ENCODE measurements around the gene TMEM121B.

Gene TMEM121B

GRCh38 chr22:17110791-17111550, 10.2 kb downstream of the TMEM121B start:
- Histone ChIP-seq H3K27ac (ENCODE audit: low read length) (no peak overlapping the region), H3K4me3 (ENCODE audit: low read length in 2 of 2) (no peak overlapping the region), H3K9me3 (ENCODE audit: control insufficient read depth in 2 of 2, low read length in 2 of 2) (no peaks in the 10 kb centered on the region), H3K27me3 (ENCODE audit: control insufficient read depth in 1 of 2, insufficient read depth in 2 of 2, low read length in 2 of 2) (no peaks in the 10 kb centered on the region), H3K9ac (ENCODE audit: low read length in 2 of 2) (no peak overlapping the region), H3K4me1 (ENCODE audit: control insufficient read depth, insufficient read depth, low read length) (no peaks in the 10 kb centered on the region), H3K36me3 (ENCODE audit: control insufficient read depth in 2 of 2, insufficient read depth in 2 of 2, low read length in 2 of 2) (no peaks in the 10 kb centered on the region)

GRCh38 chr22:17109976-17110375, 11.2 kb downstream of the TMEM121B start:
- Histone ChIP-seq H3K9ac (ENCODE audit: low read length in 2 of 2) (no peak overlapping the region), H3K27ac (ENCODE audit: low read length) (no peak overlapping the region), H3K4me3 (ENCODE audit: low read length in 2 of 2) (no peak overlapping the region), H3K4me1 (ENCODE audit: control insufficient read depth, insufficient read depth, low read length) (no peaks in the 10 kb centered on the region), H3K27me3 (ENCODE audit: control insufficient read depth in 1 of 2, insufficient read depth in 2 of 2, low read length in 2 of 2) (no peaks in the 10 kb centered on the region), H3K9me3 (ENCODE audit: control insufficient read depth in 2 of 2, low read length in 2 of 2) (no peaks in the 10 kb centered on the region), H3K36me3 (ENCODE audit: control insufficient read depth in 2 of 2, insufficient read depth in 2 of 2, low read length in 2 of 2) (no peaks in the 10 kb centered on the region)

- H3K4me1 ChIP-seq (ENCODE audit: control insufficient read depth, insufficient read depth, low read length) = no peaks in the 10 kb centered on the region
- no peak overlapping the region for H3K27ac ChIP-seq (ENCODE audit: low read length)
- H3K9me3 ChIP-seq (ENCODE audit: control insufficient read depth in 2 of 2, low read length in 2 of 2) = no peaks in the 10 kb centered on the region
- no peak overlapping the region for H3K9ac ChIP-seq (ENCODE audit: low read length in 2 of 2)
- no peaks in the 10 kb centered on the region for H3K27me3 ChIP-seq (ENCODE audit: control insufficient read depth in 1 of 2, insufficient read depth in 2 of 2, low read length in 2 of 2)
- no peaks in the 10 kb centered on the region for H3K36me3 ChIP-seq (ENCODE audit: control insufficient read depth in 2 of 2, insufficient read depth in 2 of 2, low read length in 2 of 2)
- H3K4me3 ChIP-seq (ENCODE audit: low read length in 2 of 2) = no peak overlapping the region
Observed at GRCh38 chr22:17109113-17109865, 11.9 kb downstream of the TMEM121B start.

- Histone ChIP-seq H3K36me3 (ENCODE audit: control insufficient read depth in 2 of 2, insufficient read depth in 2 of 2, low read length in 2 of 2) (no peaks in the 10 kb centered on the region), H3K4me1 (ENCODE audit: control insufficient read depth, insufficient read depth, low read length) (no peaks in the 10 kb centered on the region), H3K4me3 (ENCODE audit: low read length in 2 of 2) (no peak overlapping the region), H3K9me3 (ENCODE audit: control insufficient read depth in 2 of 2, low read length in 2 of 2) (no peaks in the 10 kb centered on the region), H3K27me3 (ENCODE audit: control insufficient read depth in 1 of 2, insufficient read depth in 2 of 2, low read length in 2 of 2) (no peaks in the 10 kb centered on the region), H3K9ac (ENCODE audit: low read length in 2 of 2) (no peak overlapping the region), H3K27ac (ENCODE audit: low read length) (no peak overlapping the region)
Observed at GRCh38 chr22:17108256-17109112, 12.7 kb downstream of the TMEM121B start.

GRCh38 chr22:17107547-17107810, 13.7 kb downstream of the TMEM121B start:
- no peak overlapping the region for H3K27ac ChIP-seq (ENCODE audit: low read length)
- no peaks in the 10 kb centered on the region for H3K27me3 ChIP-seq (ENCODE audit: control insufficient read depth in 1 of 2, insufficient read depth in 2 of 2, low read length in 2 of 2)
- no peak overlapping the region for H3K9ac ChIP-seq (ENCODE audit: low read length in 2 of 2)
- peaks cover 0 to 3% of the 10 kb centered on the region in 2 donors for H3K36me3 ChIP-seq (ENCODE audit: control insufficient read depth in 2 of 2, insufficient read depth in 2 of 2, low read length in 2 of 2)
- no peaks in the 10 kb centered on the region for H3K4me1 ChIP-seq (ENCODE audit: control insufficient read depth, insufficient read depth, low read length)
- no peaks in the 10 kb centered on the region for H3K9me3 ChIP-seq (ENCODE audit: control insufficient read depth in 2 of 2, low read length in 2 of 2)
- no peak overlapping the region for H3K4me3 ChIP-seq (ENCODE audit: low read length in 2 of 2)

GRCh38 chr22:17106785-17107546, 14.2 kb downstream of the TMEM121B start:
- peaks cover 3% of the 10 kb centered on the region for H3K4me1 ChIP-seq (ENCODE audit: control insufficient read depth, insufficient read depth, low read length)
- no peaks in the 10 kb centered on the region for H3K9me3 ChIP-seq (ENCODE audit: control insufficient read depth in 2 of 2, low read length in 2 of 2)
- H3K27me3 ChIP-seq (ENCODE audit: control insufficient read depth in 1 of 2, insufficient read depth in 2 of 2, low read length in 2 of 2) = no peaks in the 10 kb centered on the region
- H3K9ac ChIP-seq (ENCODE audit: low read length in 2 of 2) = no peak overlapping the region
- no peak overlapping the region for H3K4me3 ChIP-seq (ENCODE audit: low read length in 2 of 2)
- H3K36me3 ChIP-seq (ENCODE audit: control insufficient read depth in 2 of 2, insufficient read depth in 2 of 2, low read length in 2 of 2) = peaks cover 3 to 7% of the 10 kb centered on the region in 2 donors
- no peak overlapping the region for H3K27ac ChIP-seq (ENCODE audit: low read length)

GRCh38 chr22:17106161-17106784, 14.9 kb downstream of the TMEM121B start:
- Histone ChIP-seq H3K4me1 (ENCODE audit: control insufficient read depth, insufficient read depth, low read length) (peaks cover 3% of the 10 kb centered on the region), H3K27ac (ENCODE audit: low read length) (no peak overlapping the region), H3K9me3 (ENCODE audit: control insufficient read depth in 2 of 2, low read length in 2 of 2) (no peaks in the 10 kb centered on the region), H3K9ac (ENCODE audit: low read length in 2 of 2) (no peak overlapping the region), H3K36me3 (ENCODE audit: control insufficient read depth in 2 of 2, insufficient read depth in 2 of 2, low read length in 2 of 2) (peaks cover 4 to 11% of the 10 kb centered on the region in 2 donors), H3K27me3 (ENCODE audit: control insufficient read depth in 1 of 2, insufficient read depth in 2 of 2, low read length in 2 of 2) (no peaks in the 10 kb centered on the region), H3K4me3 (ENCODE audit: low read length in 2 of 2) (no peak overlapping the region)

GRCh38 chr22:17105143-17106129, 15.7 kb downstream of the TMEM121B start:
- Histone ChIP-seq H3K27ac (ENCODE audit: low read length) (no peak overlapping the region), H3K4me1 (ENCODE audit: control insufficient read depth, insufficient read depth, low read length) (peaks cover 3% of the 10 kb centered on the region), H3K36me3 (ENCODE audit: control insufficient read depth in 2 of 2, insufficient read depth in 2 of 2, low read length in 2 of 2) (peaks cover 4 to 16% of the 10 kb centered on the region in 2 donors), H3K4me3 (ENCODE audit: low read length in 2 of 2) (no peak overlapping the region), H3K9ac (ENCODE audit: low read length in 2 of 2) (no peak overlapping the region), H3K9me3 (ENCODE audit: control insufficient read depth in 2 of 2, low read length in 2 of 2) (no peaks in the 10 kb centered on the region), H3K27me3 (ENCODE audit: control insufficient read depth in 1 of 2, insufficient read depth in 2 of 2, low read length in 2 of 2) (no peaks in the 10 kb centered on the region)

GRCh38 chr22:17104336-17104935, 16.7 kb downstream of the TMEM121B start:
- H3K27me3 ChIP-seq (ENCODE audit: control insufficient read depth in 1 of 2, insufficient read depth in 2 of 2, low read length in 2 of 2) = no peaks in the 10 kb centered on the region
- no peak overlapping the region for H3K9ac ChIP-seq (ENCODE audit: low read length in 2 of 2)
- H3K27ac ChIP-seq (ENCODE audit: low read length) = no peak overlapping the region
- no peak overlapping the region for H3K4me3 ChIP-seq (ENCODE audit: low read length in 2 of 2)
- H3K36me3 ChIP-seq (ENCODE audit: control insufficient read depth in 2 of 2, insufficient read depth in 2 of 2, low read length in 2 of 2) = peaks cover 4 to 20% of the 10 kb centered on the region in 2 donors
- peaks cover 3% of the 10 kb centered on the region for H3K4me1 ChIP-seq (ENCODE audit: control insufficient read depth, insufficient read depth, low read length)
- no peaks in the 10 kb centered on the region for H3K9me3 ChIP-seq (ENCODE audit: control insufficient read depth in 2 of 2, low read length in 2 of 2)

Measured in stomach smooth muscle (tissue), 2 donors.